GM06990 (cell line): ENCODE results near the gene LPAR3.

Experiments used
- DNase-seq: peaks from one replicate; pipeline ENCODE4 v3.0.0-alpha.2; 2011; ENCODE audit not compliant: insufficient read length; ENCODE audit errors: extremely low read depth
- H3K27me3 ChIP-seq: replicated peaks from 2 replicates; pipeline ENCODE4 v1.6.0; 2011; ENCODE audit warnings: low read length; ENCODE audit not compliant: control insufficient read depth, insufficient read depth
- H3K36me3 ChIP-seq: 2 replicates; pipeline ENCODE4 v1.5.1; 2011; ENCODE audit warnings: low read length; ENCODE audit not compliant: control insufficient read depth, insufficient read depth
- H3K4me3 ChIP-seq: replicated peaks from 2 replicates; pipeline ENCODE4 v1.5.1; 2011; ENCODE audit warnings: low read depth, mild to moderate bottlenecking, control low read depth, low read length
- TF ChIP-seq, protein P1 (sequence below): IDR thresholded peaks from 2 replicates; pipeline ENCODE4 v1.5.1; 2011; ENCODE audit warnings: low read length, control low read depth, mild to moderate bottlenecking, inconsistent platforms; ENCODE audit not compliant: insufficient read depth, poor library complexity, severe bottlenecking

The LPAR3 gene

DNA sequence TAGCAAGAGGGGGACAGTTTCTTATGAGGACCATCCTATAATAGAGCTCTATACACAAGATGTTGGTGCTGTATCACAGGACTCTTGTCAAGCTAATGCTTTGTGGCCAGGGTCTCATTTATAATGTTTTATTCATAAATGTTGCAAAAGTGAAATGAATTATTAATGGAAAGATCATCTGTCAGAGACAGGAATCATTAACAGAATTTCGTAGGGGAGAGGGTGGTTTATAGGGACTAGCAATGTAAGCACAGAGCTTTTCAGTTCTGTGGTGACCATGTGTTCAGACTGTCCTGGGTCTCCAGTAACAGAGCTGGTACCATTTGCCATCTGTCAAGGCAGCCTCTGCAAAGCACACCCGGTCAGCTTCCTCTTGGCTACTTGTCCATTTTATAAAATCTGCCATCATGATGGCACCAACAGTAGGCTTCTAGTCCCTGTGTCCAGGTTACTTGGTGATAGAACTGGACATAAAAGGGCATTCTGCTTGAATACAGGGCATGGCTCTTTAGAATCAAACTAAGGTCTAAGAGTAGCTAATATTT lies 36.2 kb downstream of the LPAR3 start:
- no peak for DNase-seq
- Histone ChIP-seq H3K27me3 (no peaks in the 10 kb centered on the region), H3K36me3 (no peaks in the 10 kb centered on the region), H3K4me3 (no peak overlapping the region)
- TF ChIP-seq, protein P1, sequence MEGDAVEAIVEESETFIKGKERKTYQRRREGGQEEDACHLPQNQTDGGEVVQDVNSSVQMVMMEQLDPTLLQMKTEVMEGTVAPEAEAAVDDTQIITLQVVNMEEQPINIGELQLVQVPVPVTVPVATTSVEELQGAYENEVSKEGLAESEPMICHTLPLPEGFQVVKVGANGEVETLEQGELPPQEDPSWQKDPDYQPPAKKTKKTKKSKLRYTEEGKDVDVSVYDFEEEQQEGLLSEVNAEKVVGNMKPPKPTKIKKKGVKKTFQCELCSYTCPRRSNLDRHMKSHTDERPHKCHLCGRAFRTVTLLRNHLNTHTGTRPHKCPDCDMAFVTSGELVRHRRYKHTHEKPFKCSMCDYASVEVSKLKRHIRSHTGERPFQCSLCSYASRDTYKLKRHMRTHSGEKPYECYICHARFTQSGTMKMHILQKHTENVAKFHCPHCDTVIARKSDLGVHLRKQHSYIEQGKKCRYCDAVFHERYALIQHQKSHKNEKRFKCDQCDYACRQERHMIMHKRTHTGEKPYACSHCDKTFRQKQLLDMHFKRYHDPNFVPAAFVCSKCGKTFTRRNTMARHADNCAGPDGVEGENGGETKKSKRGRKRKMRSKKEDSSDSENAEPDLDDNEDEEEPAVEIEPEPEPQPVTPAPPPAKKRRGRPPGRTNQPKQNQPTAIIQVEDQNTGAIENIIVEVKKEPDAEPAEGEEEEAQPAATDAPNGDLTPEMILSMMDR = no peak

DNA sequence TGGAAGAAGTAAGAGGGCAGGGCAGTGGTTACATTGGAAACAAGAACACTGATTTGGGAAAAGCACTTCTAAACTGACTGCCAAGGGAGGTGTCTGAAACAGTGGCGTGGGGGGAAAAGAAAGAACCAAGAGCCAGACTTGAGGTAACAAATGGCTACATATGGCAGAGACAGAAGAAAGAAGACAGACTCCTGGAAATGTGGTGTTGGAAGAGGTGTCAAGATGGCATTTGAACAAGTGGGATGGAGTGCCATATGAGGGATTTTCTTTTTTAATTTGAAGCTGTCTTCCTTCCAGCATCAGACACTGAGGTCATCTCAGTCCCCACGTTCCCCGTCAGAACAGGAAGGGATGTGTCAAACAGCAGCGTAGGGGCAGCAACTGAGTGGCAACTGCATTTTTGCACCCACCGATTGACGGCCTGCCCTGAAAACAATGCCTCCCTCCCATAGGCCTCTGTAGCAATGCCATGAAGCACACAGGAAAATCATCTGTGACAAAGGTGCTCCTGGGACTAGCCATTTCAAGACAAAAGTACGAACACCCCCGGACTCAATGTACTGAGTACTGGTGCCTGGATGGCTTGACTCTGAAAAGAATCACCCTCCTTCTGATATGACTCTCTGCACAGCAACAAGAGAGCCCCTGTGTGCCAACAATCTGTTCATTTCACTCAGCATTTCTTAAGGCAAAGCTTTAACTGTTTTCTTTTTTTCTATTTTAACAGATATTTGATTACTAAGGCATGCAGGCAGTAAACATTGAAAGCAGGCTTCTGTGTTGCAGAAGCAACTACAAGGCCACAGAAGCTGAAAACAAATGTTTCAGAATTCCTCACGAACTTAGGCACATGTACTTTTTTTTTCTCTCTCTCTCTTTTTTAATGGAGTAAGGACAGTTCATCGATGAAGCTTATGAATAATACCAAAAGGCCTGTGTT lies 37.0 kb downstream of the LPAR3 start:
- TF ChIP-seq, protein P1 = no peak
- Histone ChIP-seq H3K36me3 (no peaks in the 10 kb centered on the region), H3K4me3 (no peak overlapping the region), H3K27me3 (no peaks in the 10 kb centered on the region)
- no peak for DNase-seq

DNA sequence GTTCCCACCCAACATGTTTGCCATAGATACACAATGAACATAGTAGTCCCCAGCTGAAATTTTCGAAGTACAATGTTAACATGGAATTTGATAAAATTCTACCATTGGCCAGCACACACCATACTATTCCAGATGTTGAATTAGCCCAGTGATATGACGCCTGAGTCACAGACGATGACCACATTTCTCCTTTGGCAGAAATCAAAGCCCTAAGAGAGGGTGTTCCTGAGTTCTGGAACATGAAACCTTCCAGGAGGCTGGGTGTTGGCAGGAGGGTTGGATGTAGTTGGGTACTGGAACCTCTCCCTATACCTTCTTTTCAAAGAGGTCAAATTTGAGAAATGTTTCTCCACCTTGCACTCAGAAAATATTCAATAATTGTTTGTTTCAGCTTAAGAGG lies 37.8 kb downstream of the LPAR3 start:
- DNase-seq = no peak
- no peaks in the 10 kb centered on the region for H3K36me3 ChIP-seq
- TF ChIP-seq, protein P1 = no peak

DNA sequence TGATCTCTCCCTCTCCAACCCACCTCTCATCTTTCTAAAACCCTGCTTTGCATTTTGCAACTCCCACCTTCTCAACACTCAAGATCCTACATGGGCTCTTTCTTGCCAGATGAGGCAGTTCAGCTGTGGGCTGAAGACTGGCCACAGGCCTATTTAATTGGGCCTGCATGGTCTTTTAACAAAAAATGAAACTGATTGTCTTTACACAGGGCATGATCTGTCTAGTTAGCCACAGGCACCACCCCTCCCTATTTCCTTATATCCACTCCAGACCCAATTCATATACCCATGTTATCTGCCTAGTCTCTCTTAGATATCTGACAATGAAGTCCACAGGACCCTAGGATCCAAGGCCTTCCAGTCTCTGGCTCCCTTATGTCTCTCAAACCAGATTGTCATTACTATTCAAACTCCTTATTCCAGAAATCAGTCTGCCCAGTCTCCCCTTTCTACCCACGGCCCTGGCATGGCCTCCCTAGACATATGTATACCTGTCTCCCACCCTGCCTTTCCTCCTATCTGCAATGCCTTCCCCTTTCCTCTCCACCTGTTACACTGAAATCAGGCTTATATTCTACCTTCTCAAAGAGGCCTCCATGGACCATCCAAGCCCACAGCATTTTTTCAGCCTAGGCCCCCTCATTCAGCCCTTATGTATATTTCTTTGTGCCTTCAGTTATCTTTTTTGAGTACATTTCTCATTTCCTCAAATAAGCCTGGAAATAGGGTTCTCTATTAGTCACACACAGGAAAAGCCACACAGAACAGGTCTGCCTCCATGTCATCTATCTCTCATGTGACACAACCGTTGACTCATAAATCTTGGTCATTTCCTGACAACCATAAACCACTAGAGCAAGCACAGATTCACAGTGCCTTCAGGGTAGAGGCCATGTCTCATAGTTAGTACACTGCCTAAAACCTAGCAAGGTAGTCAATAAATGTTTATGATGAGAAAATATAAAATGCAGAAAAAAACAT lies 39.0 kb downstream of the LPAR3 start:
- DNase-seq = peak; percentile 67

More for the DNA sequence above, 37.8 kb downstream of the LPAR3 start:
- no peaks in the 10 kb centered on the region for H3K27me3 ChIP-seq
- no peak overlapping the region for H3K4me3 ChIP-seq

DNA sequence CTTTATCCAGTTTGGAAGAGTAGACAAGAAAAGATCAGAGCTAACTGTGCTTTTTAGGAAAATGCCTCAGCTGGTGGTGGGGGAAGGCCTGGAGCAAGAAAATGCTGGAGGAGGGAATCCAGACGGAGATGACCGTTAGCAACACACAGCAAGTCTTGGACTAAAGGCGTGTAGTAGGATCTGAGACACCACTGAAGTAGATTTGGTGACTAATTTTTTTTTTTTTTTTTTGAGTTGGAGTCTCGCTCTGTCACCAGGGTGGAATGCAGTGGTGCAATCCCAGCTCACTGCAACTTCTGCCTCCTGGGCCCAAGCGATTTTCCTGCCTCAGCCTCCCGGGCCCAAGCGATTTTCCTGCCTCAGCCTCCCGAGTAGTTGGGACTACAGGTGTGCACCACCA lies 41.2 kb downstream of the LPAR3 start:
- Histone ChIP-seq H3K4me3 (no peak overlapping the region), H3K27me3 (no peaks in the 10 kb centered on the region), H3K36me3 (no peaks in the 10 kb centered on the region)
- TF ChIP-seq, protein P1 = no peak
- DNase-seq = no peak

More for the DNA sequence above, 39.0 kb downstream of the LPAR3 start:
- H3K4me3 ChIP-seq = no peak overlapping the region
- TF ChIP-seq, protein P1 = no peak
- no peaks in the 10 kb centered on the region for H3K27me3 ChIP-seq
- H3K36me3 ChIP-seq = no peaks in the 10 kb centered on the region
